Stimulated activated memory B cell treated with anti-CD40 and anti-IgM and Interleukin-4, amounts not matched to agents 10 μg/mL and 1 μg/mL and 100 μg/mL, for 72 hours (primary cell): ENCODE data around the gene C11orf98.
"Not testable (repeated sequence)": the region's sequence is repeated elsewhere in the genome, so short reads cannot be mapped to it uniquely, and the experiment has no call there.

Experiments used
- ATAC-seq: fragments of 150-1000 bp; cut with Tn5 transposase; 2 replicates; pipeline ENCODE4 v1.10.0; 2021
- H3K27ac Mint-ChIP-seq: one replicate; pipeline ENCODE4 v1.8.0; 2022; ENCODE audit warnings: mild to moderate bottlenecking, mixed read lengths
- H3K27me3 Mint-ChIP-seq: one replicate; pipeline ENCODE4 v1.8.0; 2022; ENCODE audit warnings: mixed read lengths
- H3K36me3 Mint-ChIP-seq: one replicate; pipeline ENCODE4 v1.8.0; 2022; ENCODE audit warnings: mixed read lengths
- H3K4me1 Mint-ChIP-seq: one replicate; pipeline ENCODE4 v1.8.0; 2022; ENCODE audit warnings: mixed read lengths
- H3K4me3 Mint-ChIP-seq: one replicate; pipeline ENCODE4 v1.8.0; 2022; ENCODE audit warnings: mild to moderate bottlenecking, moderate library complexity, mixed read lengths
- H3K9me3 Mint-ChIP-seq: one replicate; pipeline ENCODE4 v1.8.0; 2022; ENCODE audit warnings: mixed read lengths

Gene C11orf98

GRCh38 chr11:62648185-62648966 is 16.6 kb downstream of the C11orf98 start:
- ATAC-seq: no peak
- peaks cover 5% of the 10 kb centered on the region for H3K36me3 Mint-ChIP-seq
- no peak overlapping the region for H3K4me3 Mint-ChIP-seq
- H3K27ac Mint-ChIP-seq: no peak overlapping the region
- H3K27me3 Mint-ChIP-seq: no peaks in the 10 kb centered on the region
- peaks cover 50% of the 10 kb centered on the region for H3K4me1 Mint-ChIP-seq
- no peaks in the 10 kb centered on the region for H3K9me3 Mint-ChIP-seq

- no peak overlapping the region for H3K27ac Mint-ChIP-seq
Measured at GRCh38 chr11:62647609-62648005, 17.4 kb downstream of the C11orf98 start.

GRCh38 chr11:62646825-62647608 is 18.0 kb downstream of the C11orf98 start:
- Mint-ChIP-seq H3K36me3 (peaks cover 5% of the 10 kb centered on the region), H3K9me3 (no peaks in the 10 kb centered on the region), H3K4me1 (peaks cover 41% of the 10 kb centered on the region), H3K27ac (peak overlapping the region; percentile 93), H3K4me3 (peak overlapping the region; percentile 98), H3K27me3 (no peaks in the 10 kb centered on the region)
- no peak for ATAC-seq

More at GRCh38 chr11:62647609-62648005, 17.4 kb downstream of the C11orf98 start:
- no peak for ATAC-seq
- Mint-ChIP-seq H3K36me3 (peaks cover 5% of the 10 kb centered on the region), H3K4me3 (no peak overlapping the region), H3K9me3 (no peaks in the 10 kb centered on the region), H3K27me3 (no peaks in the 10 kb centered on the region), H3K4me1 (peaks cover 47% of the 10 kb centered on the region)

GRCh38 chr11:62645946-62646824 is 18.8 kb downstream of the C11orf98 start, which contains the start of gene GANAB:
GANAB (minus strand) TSS chr11:62646613; CDS start chr11:62646599, 14 bp downstream.
- no peaks in the 10 kb centered on the region for H3K9me3 Mint-ChIP-seq
- no peaks in the 10 kb centered on the region for H3K27me3 Mint-ChIP-seq
- H3K4me1 Mint-ChIP-seq: peaks cover 44% of the 10 kb centered on the region
- ATAC-seq: peak; percentile 99
- H3K4me3 Mint-ChIP-seq: peak within 1 kb of the TSS; percentile 98
- H3K27ac Mint-ChIP-seq: peak within 1 kb of the TSS; percentile 93
- peaks cover 5% of the 10 kb centered on the region for H3K36me3 Mint-ChIP-seq

- Mint-ChIP-seq H3K9me3 (no peaks in the 10 kb centered on the region), H3K27ac (peak overlapping the region; percentile 93), H3K4me1 (peaks cover 44% of the 10 kb centered on the region), H3K4me3 (peak overlapping the region; percentile 98), H3K27me3 (no peaks in the 10 kb centered on the region), H3K36me3 (peaks cover 5% of the 10 kb centered on the region)
- ATAC-seq: no peak
Measured at GRCh38 chr11:62645671-62645945, 19.4 kb downstream of the C11orf98 start.

GRCh38 chr11:62644220-62644619 is 20.8 kb downstream of the C11orf98 start:
- Mint-ChIP-seq H3K9me3 (no peaks in the 10 kb centered on the region), H3K4me3 (no peak overlapping the region), H3K27ac (no peak overlapping the region), H3K36me3 (peaks cover 11% of the 10 kb centered on the region), H3K27me3 (no peaks in the 10 kb centered on the region), H3K4me1 (peaks cover 43% of the 10 kb centered on the region)
- no peak for ATAC-seq

GRCh38 chr11:62632492-62632891 is 32.5 kb downstream of the C11orf98 start:
- H3K4me1 Mint-ChIP-seq: peaks cover under 1% of the 10 kb centered on the region
- no peaks in the 10 kb centered on the region for H3K27me3 Mint-ChIP-seq
- no peaks in the 10 kb centered on the region for H3K9me3 Mint-ChIP-seq
- H3K27ac Mint-ChIP-seq: peak overlapping the region; percentile 49
- no peak overlapping the region for H3K4me3 Mint-ChIP-seq
- H3K36me3 Mint-ChIP-seq: peaks cover 79% of the 10 kb centered on the region
- no peak for ATAC-seq

GRCh38 chr11:62627713-62628112 is 37.3 kb downstream of the C11orf98 start:
- no peak overlapping the region for H3K4me3 Mint-ChIP-seq
- no peaks in the 10 kb centered on the region for H3K27me3 Mint-ChIP-seq
- H3K9me3 Mint-ChIP-seq: no peaks in the 10 kb centered on the region
- no peaks in the 10 kb centered on the region for H3K4me1 Mint-ChIP-seq
- peaks cover 72% of the 10 kb centered on the region for H3K36me3 Mint-ChIP-seq
- no peak overlapping the region for H3K27ac Mint-ChIP-seq
- ATAC-seq: no peak

- ATAC-seq: no peak
- H3K4me1 Mint-ChIP-seq: peaks cover 16% of the 10 kb centered on the region
- peak overlapping the region; percentile 90 for H3K27ac Mint-ChIP-seq
- H3K36me3 Mint-ChIP-seq: peaks cover 23% of the 10 kb centered on the region
- peak overlapping the region; percentile 93 for H3K4me3 Mint-ChIP-seq
- no peaks in the 10 kb centered on the region for H3K9me3 Mint-ChIP-seq
- H3K27me3 Mint-ChIP-seq: no peaks in the 10 kb centered on the region
Measured at GRCh38 chr11:62622476-62623089, 42.4 kb downstream of the C11orf98 start.

- H3K9me3 Mint-ChIP-seq: no peaks in the 10 kb centered on the region
Measured at GRCh38 chr11:62621567-62622470, 43.2 kb downstream of the C11orf98 start, which contains the start of gene B3GAT3. B3GAT3 (minus strand) TSS chr11:62621986; CDS start chr11:62621947, 39 bp downstream.

GRCh38 chr11:62621027-62621566 is 43.9 kb downstream of the C11orf98 start:
- Mint-ChIP-seq H3K27me3 (no peaks in the 10 kb centered on the region), H3K9me3 (no peaks in the 10 kb centered on the region), H3K4me3 (peak overlapping the region; percentile 93), H3K4me1 (peaks cover 16% of the 10 kb centered on the region), H3K27ac (peak overlapping the region; percentile 90), H3K36me3 (peaks cover 24% of the 10 kb centered on the region)
- no peak for ATAC-seq

More at GRCh38 chr11:62621567-62622470, 43.2 kb downstream of the C11orf98 start, which contains the start of gene B3GAT3:
- H3K27ac Mint-ChIP-seq: peak within 1 kb of the TSS; percentile 90
- peak within 1 kb of the TSS; percentile 93 for H3K4me3 Mint-ChIP-seq
- peaks cover 16% of the 10 kb centered on the region for H3K4me1 Mint-ChIP-seq
- no peaks in the 10 kb centered on the region for H3K27me3 Mint-ChIP-seq
- peak; percentile 99 for ATAC-seq
- peaks cover 24% of the 10 kb centered on the region for H3K36me3 Mint-ChIP-seq

- not testable (repeated sequence) for H3K9me3 Mint-ChIP-seq, H3K4me3 Mint-ChIP-seq, ATAC-seq, H3K27me3 Mint-ChIP-seq
- Mint-ChIP-seq H3K36me3 (peaks cover 22% of the 10 kb centered on the region), H3K4me1 (peaks cover 17% of the 10 kb centered on the region), H3K27ac (peak overlapping the region; percentile 51)
Measured at GRCh38 chr11:62616957-62617356, 48.1 kb downstream of the C11orf98 start.

- H3K27me3 Mint-ChIP-seq: no peaks in the 10 kb centered on the region
- peaks cover 22% of the 10 kb centered on the region for H3K36me3 Mint-ChIP-seq
- H3K9me3 Mint-ChIP-seq: no peaks in the 10 kb centered on the region
- H3K4me1 Mint-ChIP-seq: peaks cover 21% of the 10 kb centered on the region
- no peak overlapping the region for H3K27ac Mint-ChIP-seq
- ATAC-seq: no peak
- H3K4me3 Mint-ChIP-seq: no peak overlapping the region
Measured at GRCh38 chr11:62615521-62615920, 49.5 kb downstream of the C11orf98 start.
